Prostate gland (tissue), 2 donors: Measurements from ENCODE around the gene HERC5.

Experiments
- POLR2A ChIP-seq: fragments of 450-650 bp; IDR thresholded peaks from one replicate; pipeline ENCODE4 v1.6.1; 2016; ENCODE audit warnings: antibody characterized with exemption, mild to moderate bottlenecking
- TF ChIP-seq, protein P1 (sequence below), 4 experiments: fragments of 200-600 bp in 2 of 4; fragments of 450-650 bp in 2 of 4; sonication (generic) in 2 of 4; IDR thresholded peaks; 1 replicate in 3 of 4; 2 replicates in 1 of 4; pipeline ENCODE4 v1.5.1; 2016 to 2019; ENCODE audit warnings: antibody characterized with exemption in 4 of 4, mild to moderate bottlenecking in 2 of 4, moderate library complexity in 2 of 4

GRCh38 chr4:88441696-88442095 lies 15.2 kb upstream of the HERC5 start:
- TF ChIP-seq, protein P1, sequence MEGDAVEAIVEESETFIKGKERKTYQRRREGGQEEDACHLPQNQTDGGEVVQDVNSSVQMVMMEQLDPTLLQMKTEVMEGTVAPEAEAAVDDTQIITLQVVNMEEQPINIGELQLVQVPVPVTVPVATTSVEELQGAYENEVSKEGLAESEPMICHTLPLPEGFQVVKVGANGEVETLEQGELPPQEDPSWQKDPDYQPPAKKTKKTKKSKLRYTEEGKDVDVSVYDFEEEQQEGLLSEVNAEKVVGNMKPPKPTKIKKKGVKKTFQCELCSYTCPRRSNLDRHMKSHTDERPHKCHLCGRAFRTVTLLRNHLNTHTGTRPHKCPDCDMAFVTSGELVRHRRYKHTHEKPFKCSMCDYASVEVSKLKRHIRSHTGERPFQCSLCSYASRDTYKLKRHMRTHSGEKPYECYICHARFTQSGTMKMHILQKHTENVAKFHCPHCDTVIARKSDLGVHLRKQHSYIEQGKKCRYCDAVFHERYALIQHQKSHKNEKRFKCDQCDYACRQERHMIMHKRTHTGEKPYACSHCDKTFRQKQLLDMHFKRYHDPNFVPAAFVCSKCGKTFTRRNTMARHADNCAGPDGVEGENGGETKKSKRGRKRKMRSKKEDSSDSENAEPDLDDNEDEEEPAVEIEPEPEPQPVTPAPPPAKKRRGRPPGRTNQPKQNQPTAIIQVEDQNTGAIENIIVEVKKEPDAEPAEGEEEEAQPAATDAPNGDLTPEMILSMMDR (IDR thresholded peaks at IDR 0.05): no peak
- TF ChIP-seq POLR2A: no peak
